Measurements from ENCODE around the gene PEPD.

DNA sequence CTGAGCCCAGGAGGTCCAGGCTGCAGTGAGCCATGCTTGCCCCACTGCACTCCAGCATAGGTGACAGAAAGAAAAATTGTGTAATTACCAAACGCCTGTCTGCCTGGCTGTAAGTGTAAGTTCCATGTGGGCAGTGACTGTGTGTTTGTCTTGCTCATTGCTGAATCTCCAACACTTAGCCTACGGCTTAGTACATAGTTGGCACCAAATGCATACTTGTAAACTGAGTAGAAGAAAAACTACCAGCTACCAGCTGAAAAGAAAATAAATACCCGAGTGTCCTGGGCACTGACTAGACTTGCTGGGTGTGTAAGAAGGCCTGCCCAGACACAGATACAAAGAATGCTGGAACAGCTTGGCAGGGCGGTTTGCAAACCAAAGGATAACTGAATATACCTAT, 150.8 kb downstream of the PEPD start:
- TF ChIP-seq POLR2A (IDR thresholded peaks at IDR 0.05; ENCODE audit: low read length) (no peak), GATA1 (IDR thresholded peaks at IDR 0.05; ENCODE audit: low read depth, low read length) (no peak)

All from erythroblast (primary cell).